Loucy (cell line): Measurements from ENCODE around the gene FITM1.

Experiments
- H2AFZ ChIP-seq: fragments of 200-600 bp; sonication (generic); 2 replicates; pipeline ENCODE4 v1.6.0; 2016; ENCODE audit warnings: antibody characterized with exemption, mild to moderate bottlenecking, low read length, moderate library complexity
- H3F3A ChIP-seq: fragments of 200-600 bp; 2 replicates; pipeline ENCODE4 v1.6.0; 2016; ENCODE audit warnings: antibody characterized with exemption, low read depth, mild to moderate bottlenecking
- H3K27me3 ChIP-seq: fragments of 200-600 bp; sonication (generic); 2 replicates; pipeline ENCODE4 v1.6.1; 2014; ENCODE audit warnings: low read length, mild to moderate bottlenecking; ENCODE audit not compliant: insufficient read depth, poor library complexity, severe bottlenecking
- H3K36me3 ChIP-seq: fragments of 200-600 bp; sonication (generic); 2 replicates; pipeline ENCODE4 v1.6.1; 2016; ENCODE audit warnings: low read length; ENCODE audit not compliant: insufficient read depth
- H3K4me1 ChIP-seq: fragments of 200-600 bp; sonication (generic); 2 replicates; pipeline ENCODE4 v1.5.1; 2014; ENCODE audit warnings: low read length, mild to moderate bottlenecking; ENCODE audit not compliant: insufficient read depth, poor library complexity, severe bottlenecking
- H3K4me2 ChIP-seq: fragments of 200-600 bp; sonication (generic); 2 replicates; pipeline ENCODE4 v1.6.0; 2014; ENCODE audit warnings: antibody characterized with exemption, low read length, low read depth, mild to moderate bottlenecking; ENCODE audit not compliant: poor library complexity, severe bottlenecking
- H3K4me3 ChIP-seq: fragments of 200-600 bp; sonication (generic); 2 replicates; pipeline ENCODE4 v1.5.1; 2014; ENCODE audit warnings: low read length, mild to moderate bottlenecking, mixed read lengths; ENCODE audit not compliant: poor library complexity, severe bottlenecking
- H3K79me2 ChIP-seq: fragments of 200-600 bp; sonication (generic); 2 replicates; pipeline ENCODE4 v1.6.1; 2014; ENCODE audit warnings: low read length; ENCODE audit not compliant: insufficient read depth
- H3K9ac ChIP-seq: fragments of 200-600 bp; sonication (generic); 2 replicates; pipeline ENCODE4 v1.6.0; 2014; ENCODE audit warnings: mild to moderate bottlenecking, low read depth, low read length, moderate library complexity; ENCODE audit not compliant: poor library complexity, severe bottlenecking
- H3K9me2 ChIP-seq: fragments of 200-600 bp; sonication (generic); replicated peaks from 2 replicates; pipeline ENCODE4 v1.6.1; 2016; ENCODE audit warnings: low read depth, low read length, mixed read lengths
- H3K9me3 ChIP-seq: fragments of 200-600 bp; sonication (generic); 2 replicates; pipeline ENCODE4 v1.6.1; 2014; ENCODE audit warnings: mild to moderate bottlenecking, antibody characterized with exemption, low read length, low read depth; ENCODE audit not compliant: insufficient read depth
- H4K20me1 ChIP-seq: fragments of 200-600 bp; sonication (generic); 2 replicates; pipeline ENCODE4 v1.6.0; 2014; ENCODE audit warnings: antibody characterized with exemption, low read length, mild to moderate bottlenecking; ENCODE audit not compliant: insufficient read depth, poor library complexity, severe bottlenecking
- EZH2phosphoT487 ChIP-seq: fragments of 200-600 bp; IDR thresholded peaks from 2 replicates; pipeline ENCODE4 v1.6.1; 2018; ENCODE audit warnings: antibody characterized with exemption, mild to moderate bottlenecking, moderate library complexity, borderline replicate concordance
- TF ChIP-seq, protein P1 (sequence below): fragments of 200-600 bp; sonication (generic); conservative IDR thresholded peaks from 2 replicates; pipeline ENCODE4 v1.5.1; 2014; ENCODE audit warnings: mild to moderate bottlenecking, antibody characterized with exemption, low read length

The FITM1 gene

GRCh38 chr14:24143511-24143910 lies 13.1 kb downstream of the FITM1 start:
- Histone ChIP-seq H3K79me2 (peaks cover 73% of the 10 kb centered on the region), H3F3A (0 out of 2 replicates have a peak, but pooled peaks cover 2% of the 10 kb centered on the region), H2AFZ (no peak overlapping the region), H3K9me3 (no peaks in the 10 kb centered on the region), H4K20me1 (peaks cover 34% of the 10 kb centered on the region), H3K9me2 (no peaks in the 10 kb centered on the region), H3K4me1 (peaks cover 40% of the 10 kb centered on the region), H3K9ac (no peak overlapping the region), H3K4me3 (no peak overlapping the region), H3K4me2 (peak overlapping the region; percentile 100), H3K27me3 (no peaks in the 10 kb centered on the region), H3K36me3 (peaks cover 10% of the 10 kb centered on the region)
- TF ChIP-seq EZH2phosphoT487 = no peak
- TF ChIP-seq, protein P1, sequence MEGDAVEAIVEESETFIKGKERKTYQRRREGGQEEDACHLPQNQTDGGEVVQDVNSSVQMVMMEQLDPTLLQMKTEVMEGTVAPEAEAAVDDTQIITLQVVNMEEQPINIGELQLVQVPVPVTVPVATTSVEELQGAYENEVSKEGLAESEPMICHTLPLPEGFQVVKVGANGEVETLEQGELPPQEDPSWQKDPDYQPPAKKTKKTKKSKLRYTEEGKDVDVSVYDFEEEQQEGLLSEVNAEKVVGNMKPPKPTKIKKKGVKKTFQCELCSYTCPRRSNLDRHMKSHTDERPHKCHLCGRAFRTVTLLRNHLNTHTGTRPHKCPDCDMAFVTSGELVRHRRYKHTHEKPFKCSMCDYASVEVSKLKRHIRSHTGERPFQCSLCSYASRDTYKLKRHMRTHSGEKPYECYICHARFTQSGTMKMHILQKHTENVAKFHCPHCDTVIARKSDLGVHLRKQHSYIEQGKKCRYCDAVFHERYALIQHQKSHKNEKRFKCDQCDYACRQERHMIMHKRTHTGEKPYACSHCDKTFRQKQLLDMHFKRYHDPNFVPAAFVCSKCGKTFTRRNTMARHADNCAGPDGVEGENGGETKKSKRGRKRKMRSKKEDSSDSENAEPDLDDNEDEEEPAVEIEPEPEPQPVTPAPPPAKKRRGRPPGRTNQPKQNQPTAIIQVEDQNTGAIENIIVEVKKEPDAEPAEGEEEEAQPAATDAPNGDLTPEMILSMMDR = no peak

- H3F3A ChIP-seq = 0 out of 2 replicates have a peak, but pooled peaks cover 2% of the 10 kb centered on the region
- no peaks in the 10 kb centered on the region for H3K9me3 ChIP-seq
- H3K79me2 ChIP-seq = peaks cover 73% of the 10 kb centered on the region
- peaks cover 3% of the 10 kb centered on the region; the same call in 1 of the 2 replicates for H3K36me3 ChIP-seq
- peak overlapping the region; percentile 100 for H3K4me2 ChIP-seq
- TF ChIP-seq, protein P1 = no peak
- TF ChIP-seq EZH2phosphoT487 = no peak
- peaks cover 40% of the 10 kb centered on the region for H3K4me1 ChIP-seq
- no peak overlapping the region for H3K9ac ChIP-seq
- H2AFZ ChIP-seq = no peak overlapping the region
- H3K9me2 ChIP-seq = no peaks in the 10 kb centered on the region
- no peak overlapping the region for H3K4me3 ChIP-seq
- peaks cover 29% of the 10 kb centered on the region for H4K20me1 ChIP-seq
- no peaks in the 10 kb centered on the region for H3K27me3 ChIP-seq
Measured at GRCh38 chr14:24144451-24144850, 14.0 kb downstream of the FITM1 start.

GRCh38 chr14:24145219-24145618 lies 14.8 kb downstream of the FITM1 start:
- H3K9me2 ChIP-seq = no peaks in the 10 kb centered on the region
- H3K9ac ChIP-seq = peak overlapping the region; percentile 95
- TF ChIP-seq, protein P1 = no peak
- no peak for TF ChIP-seq EZH2phosphoT487
- peaks cover 35% of the 10 kb centered on the region for H3K4me1 ChIP-seq
- H3K9me3 ChIP-seq = no peaks in the 10 kb centered on the region
- peaks cover 73% of the 10 kb centered on the region for H3K79me2 ChIP-seq
- no peak overlapping the region for H2AFZ ChIP-seq
- H3K36me3 ChIP-seq = peaks cover 8% of the 10 kb centered on the region; the same call in 1 of the 2 replicates
- peak overlapping the region; percentile 100 for H3K4me2 ChIP-seq
- peak overlapping the region; percentile 100 for H3K4me3 ChIP-seq
- H4K20me1 ChIP-seq = peaks cover 29% of the 10 kb centered on the region
- 0 out of 2 replicates have a peak, but pooled peaks cover 2% of the 10 kb centered on the region for H3F3A ChIP-seq
- no peaks in the 10 kb centered on the region for H3K27me3 ChIP-seq
